HFF-Myc (cell line): ENCODE measurements around the gene TFF1.

ENCODE experiments used
- DNase-seq: peaks from one replicate; pipeline ENCODE4 v3.0.0-alpha.2; 2011; ENCODE audit warnings: low read depth; ENCODE audit errors: extremely low read depth
- H3K4me3 ChIP-seq: replicated peaks from 2 replicates; pipeline ENCODE4 v1.5.1; 2011; ENCODE audit warnings: low read depth, mild to moderate bottlenecking, control low read depth, low read length
- TF ChIP-seq, protein P1 (sequence below): IDR thresholded peaks from 2 replicates; pipeline ENCODE4 v1.5.1; 2012; ENCODE audit warnings: mild to moderate bottlenecking, low read depth, low read length, control low read depth; ENCODE audit errors: missing control alignments

TFF1 gene

DNA sequence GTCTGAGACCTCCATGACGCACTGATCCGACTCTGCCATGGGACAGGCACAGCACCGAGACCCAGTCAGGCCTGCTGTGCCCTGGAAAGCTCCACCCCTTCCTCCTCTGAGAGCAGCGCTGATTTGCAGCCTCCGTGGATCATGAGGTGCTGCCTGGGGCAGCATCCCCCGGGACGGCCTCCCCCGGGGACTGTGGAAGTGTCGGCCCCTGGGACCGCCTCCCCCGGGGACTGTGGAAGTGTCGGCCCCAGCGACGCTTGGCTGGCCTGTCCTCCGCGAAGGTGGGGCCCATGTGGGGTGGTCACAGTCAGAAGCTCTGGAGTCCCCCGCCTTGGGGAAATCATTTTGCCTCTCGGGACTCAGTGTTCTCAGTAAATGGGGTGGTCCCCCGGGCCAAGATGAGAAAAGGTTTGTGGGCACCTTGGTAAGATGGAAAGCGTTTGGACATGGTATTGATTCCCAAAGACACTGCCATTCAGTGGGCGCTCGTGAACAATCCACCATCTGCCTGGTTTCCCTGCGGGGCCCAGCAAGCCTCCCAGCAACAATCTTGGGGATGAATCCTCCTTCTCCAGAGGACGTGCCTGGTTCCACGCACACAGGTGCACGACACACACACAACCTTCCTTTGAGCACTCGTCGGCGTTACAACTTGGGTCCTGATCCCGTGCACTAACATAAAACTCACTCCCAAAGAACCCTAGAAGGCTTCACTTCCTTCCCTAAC, 18.6 kb downstream of the TFF1 start:
- H3K4me3 ChIP-seq, result no peak overlapping the region
- TF ChIP-seq, protein P1, sequence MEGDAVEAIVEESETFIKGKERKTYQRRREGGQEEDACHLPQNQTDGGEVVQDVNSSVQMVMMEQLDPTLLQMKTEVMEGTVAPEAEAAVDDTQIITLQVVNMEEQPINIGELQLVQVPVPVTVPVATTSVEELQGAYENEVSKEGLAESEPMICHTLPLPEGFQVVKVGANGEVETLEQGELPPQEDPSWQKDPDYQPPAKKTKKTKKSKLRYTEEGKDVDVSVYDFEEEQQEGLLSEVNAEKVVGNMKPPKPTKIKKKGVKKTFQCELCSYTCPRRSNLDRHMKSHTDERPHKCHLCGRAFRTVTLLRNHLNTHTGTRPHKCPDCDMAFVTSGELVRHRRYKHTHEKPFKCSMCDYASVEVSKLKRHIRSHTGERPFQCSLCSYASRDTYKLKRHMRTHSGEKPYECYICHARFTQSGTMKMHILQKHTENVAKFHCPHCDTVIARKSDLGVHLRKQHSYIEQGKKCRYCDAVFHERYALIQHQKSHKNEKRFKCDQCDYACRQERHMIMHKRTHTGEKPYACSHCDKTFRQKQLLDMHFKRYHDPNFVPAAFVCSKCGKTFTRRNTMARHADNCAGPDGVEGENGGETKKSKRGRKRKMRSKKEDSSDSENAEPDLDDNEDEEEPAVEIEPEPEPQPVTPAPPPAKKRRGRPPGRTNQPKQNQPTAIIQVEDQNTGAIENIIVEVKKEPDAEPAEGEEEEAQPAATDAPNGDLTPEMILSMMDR, result no peak
- DNase-seq, result no peak

DNA sequence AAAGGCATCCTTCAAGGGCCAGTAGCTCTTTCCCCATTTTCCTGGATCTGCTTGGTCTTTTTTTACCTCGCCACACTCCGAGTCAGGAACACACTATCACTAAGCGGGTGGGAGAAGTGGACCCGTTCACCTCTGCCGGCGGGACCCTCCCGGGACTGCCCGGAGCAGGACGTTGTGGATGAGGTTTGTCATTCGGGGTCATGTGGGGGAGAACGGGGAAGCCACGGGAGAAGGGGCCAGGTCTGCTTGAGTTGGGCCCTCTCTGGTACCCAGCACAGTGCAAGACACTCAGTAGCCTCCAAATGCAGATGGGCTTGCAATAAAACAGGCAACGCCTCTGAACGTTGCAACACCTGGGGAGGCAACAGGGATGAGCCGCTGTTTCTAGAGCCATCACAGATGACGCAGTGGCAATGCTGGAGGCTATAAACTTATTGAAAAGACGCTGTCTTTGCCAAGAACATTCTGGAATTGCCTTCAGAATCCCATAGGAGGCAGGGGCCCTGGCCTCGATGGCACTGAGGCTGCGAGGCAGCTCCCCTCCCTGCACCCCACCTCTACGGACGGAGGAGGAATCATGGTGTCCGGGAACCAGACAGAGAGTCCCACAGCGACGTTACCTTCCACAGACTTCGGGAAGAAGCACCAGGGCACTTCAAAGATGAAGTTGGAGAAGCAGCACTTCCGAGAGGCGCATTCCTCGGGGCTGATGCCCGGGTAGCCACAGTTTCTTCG, 19.3 kb downstream of the TFF1 start:
- DNase-seq, result no peak
- TF ChIP-seq, protein P1, result no peak
- H3K4me3 ChIP-seq, result no peak overlapping the region

DNA sequence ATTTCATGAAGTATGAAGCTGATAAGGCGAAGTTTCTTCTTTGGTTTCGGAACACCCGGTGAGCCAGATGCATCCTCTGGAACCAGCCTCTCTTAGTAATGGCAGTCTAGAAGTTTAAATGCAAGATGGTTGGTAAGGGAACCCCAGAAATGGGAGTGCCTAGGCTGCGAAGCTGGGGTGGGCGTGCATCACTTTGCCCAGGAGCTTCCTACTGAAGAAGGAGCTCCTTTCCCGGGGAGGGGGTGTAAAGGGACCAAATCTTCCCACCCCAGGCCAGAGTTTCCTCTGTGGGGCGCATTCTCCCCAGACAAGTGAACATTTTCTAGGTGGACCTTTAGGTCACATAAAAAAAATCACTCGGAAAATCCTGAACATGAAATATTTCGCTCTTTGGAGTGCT, 19.9 kb downstream of the TFF1 start:
- TF ChIP-seq, protein P1, result no peak
- no peak for DNase-seq

DNA sequence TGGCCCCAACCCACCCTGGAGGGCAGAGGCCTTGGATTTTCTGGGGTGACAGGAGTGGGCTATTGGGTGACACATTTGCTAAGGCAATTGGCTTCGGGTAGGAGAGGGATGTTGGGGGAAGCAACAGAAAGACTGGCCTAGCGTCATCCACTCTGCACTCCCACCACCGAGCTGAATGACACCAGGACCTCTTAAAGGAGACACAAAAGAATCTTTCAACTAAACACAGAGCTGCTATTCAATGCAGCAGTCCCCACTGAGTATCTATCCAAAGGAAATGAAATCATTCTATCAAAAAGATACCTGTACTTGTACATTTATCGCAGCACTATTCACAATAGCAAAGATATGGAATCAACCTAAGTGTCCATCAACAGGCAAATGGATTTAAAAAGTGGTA, 21.7 kb downstream of the TFF1 start:
- no peak overlapping the region for H3K4me3 ChIP-seq
- DNase-seq, result no peak
- TF ChIP-seq, protein P1, result no peak

More for the DNA sequence above, 19.9 kb downstream of the TFF1 start:
- no peak overlapping the region for H3K4me3 ChIP-seq

DNA sequence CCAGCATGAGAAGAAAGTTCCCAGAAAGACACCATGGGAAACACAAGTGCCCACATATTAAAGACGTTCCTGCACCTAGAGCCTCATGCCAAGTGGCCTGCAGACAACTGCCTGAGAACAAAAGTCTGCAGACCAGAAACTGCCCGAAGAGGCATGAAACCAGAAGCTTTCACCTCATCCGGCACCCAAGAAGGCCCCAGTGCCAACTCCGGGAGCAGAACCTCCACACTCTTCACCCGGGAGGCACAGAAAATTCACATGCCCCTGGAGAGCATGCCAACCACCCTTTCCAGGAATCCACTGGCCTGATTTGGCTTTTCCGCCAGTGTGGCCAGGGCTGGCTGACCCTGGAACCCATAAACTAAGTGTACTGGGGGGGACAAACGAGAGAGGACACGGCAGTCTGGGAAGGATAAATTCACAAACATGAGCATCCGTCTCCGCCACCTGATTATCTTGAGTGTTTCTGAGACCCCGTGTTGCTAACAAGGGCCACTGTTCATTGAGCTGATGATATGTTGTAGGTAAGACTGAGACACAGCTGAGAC, 22.3 kb downstream of the TFF1 start:
- TF ChIP-seq, protein P1, result no peak
- no peak for DNase-seq
- H3K4me3 ChIP-seq, result no peak overlapping the region

DNA sequence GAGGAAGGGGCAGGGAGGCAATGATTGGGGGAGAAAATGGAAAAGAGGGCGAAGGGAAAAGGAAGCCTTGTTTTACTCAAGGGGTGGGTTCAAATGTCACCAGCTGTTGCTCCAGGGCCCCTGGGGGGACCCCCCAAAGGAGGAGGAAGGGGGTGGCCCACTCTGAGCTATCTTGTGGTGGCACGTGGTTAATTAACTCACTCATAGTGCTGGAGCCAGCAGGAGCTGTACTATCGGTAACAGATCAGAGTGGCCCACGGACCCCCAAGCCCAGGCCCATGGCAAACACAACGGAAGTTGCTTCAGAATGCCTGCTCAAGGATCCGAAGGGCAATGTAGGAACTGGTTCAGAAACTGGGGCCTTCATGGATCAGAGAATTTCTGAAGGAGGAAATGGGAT, 22.8 kb downstream of the TFF1 start:
- H3K4me3 ChIP-seq, result no peak overlapping the region
- TF ChIP-seq, protein P1, result no peak

More for the DNA sequence above, 22.8 kb downstream of the TFF1 start:
- DNase-seq, result no peak
